Activated naive CD8-positive, alpha-beta T cell treated with anti-CD3 and anti-CD28 coated beads, Interleukin-2, amount 50 U/mL, for 24 hours (primary cell): ENCODE results near the gene STX4.

Experiments
- ATAC-seq: fragments of 150-1000 bp; cut with Tn5 transposase; one replicate; pipeline ENCODE4 v1.10.0; 2021
- DNase-seq: peaks from one replicate; pipeline ENCODE4 v3.0.0; 2021
- H3K27ac Mint-ChIP-seq: one replicate; pipeline ENCODE4 v1.8.0; 2021; ENCODE audit warnings: mild to moderate bottlenecking, mixed read lengths
- H3K27me3 Mint-ChIP-seq: one replicate; pipeline ENCODE4 v1.8.0; 2021; ENCODE audit warnings: mixed read lengths
- H3K36me3 Mint-ChIP-seq: one replicate; pipeline ENCODE4 v1.8.0; 2021; ENCODE audit warnings: low read depth, mixed read lengths
- H3K4me1 Mint-ChIP-seq: one replicate; pipeline ENCODE4 v1.8.0; 2021; ENCODE audit warnings: mixed read lengths
- H3K4me3 Mint-ChIP-seq: one replicate; pipeline ENCODE4 v1.8.0; 2021; ENCODE audit warnings: mild to moderate bottlenecking, moderate library complexity, mixed read lengths
- H3K9me3 Mint-ChIP-seq: one replicate; pipeline ENCODE4 v1.8.0; 2021; ENCODE audit warnings: mixed read lengths

The STX4 gene

DNA sequence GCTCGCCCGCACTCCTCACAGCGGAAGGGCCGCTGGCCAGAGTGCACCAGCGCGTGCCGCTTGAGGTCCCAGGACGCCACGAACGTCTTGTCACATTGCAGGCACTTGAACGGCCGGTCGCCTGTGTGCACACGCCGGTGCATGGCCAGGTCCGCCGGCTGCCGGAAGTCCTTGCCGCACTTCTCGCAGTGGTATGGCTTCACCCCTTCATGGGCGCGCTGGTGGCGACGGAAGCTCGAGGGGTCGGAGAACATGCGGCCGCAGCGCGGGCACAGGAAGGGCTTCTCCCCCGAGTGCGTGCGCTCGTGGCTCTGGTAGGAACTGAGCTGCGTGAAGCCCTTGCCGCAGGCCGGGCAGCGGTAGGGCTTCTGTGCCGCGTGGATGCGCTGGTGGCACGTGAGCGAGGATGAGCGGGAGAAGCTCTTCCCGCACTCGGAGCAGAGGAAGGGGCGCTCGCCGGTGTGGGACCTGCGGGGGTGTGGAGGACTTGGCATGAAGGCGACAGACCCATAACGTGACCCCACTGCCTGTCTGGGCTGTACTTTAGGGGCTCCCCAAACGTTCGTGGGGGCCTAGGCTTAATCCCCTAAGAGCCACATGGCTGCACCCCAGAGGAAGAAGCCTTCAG, 28.6 kb downstream of the STX4 start:
- no peak overlapping the region for H3K4me3 Mint-ChIP-seq
- no peaks in the 10 kb centered on the region for H3K27me3 Mint-ChIP-seq
- H3K9me3 Mint-ChIP-seq: no peaks in the 10 kb centered on the region
- DNase-seq: no peak
- H3K27ac Mint-ChIP-seq: no peak overlapping the region
- peaks cover 32% of the 10 kb centered on the region for H3K4me1 Mint-ChIP-seq
- H3K36me3 Mint-ChIP-seq: peaks cover 24% of the 10 kb centered on the region
- ATAC-seq: no peak

DNA sequence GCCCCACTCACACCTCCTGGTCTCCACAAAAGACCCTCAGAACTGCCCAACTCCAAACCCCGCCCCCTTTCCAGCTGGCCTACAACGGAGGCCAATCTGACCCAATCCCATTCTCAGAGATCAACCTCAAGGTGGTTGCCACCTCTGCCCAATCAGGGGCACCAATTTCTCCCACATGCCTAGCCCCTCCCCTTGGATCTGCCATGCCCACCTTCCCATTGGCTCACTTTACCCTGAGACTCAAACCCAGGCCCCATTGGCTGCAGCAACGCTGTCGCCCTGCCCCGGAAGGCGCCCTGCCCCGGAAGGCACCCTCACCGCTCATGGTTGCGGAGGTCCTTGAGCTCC, 30.1 kb downstream of the STX4 start:
- Mint-ChIP-seq H3K4me1 (peaks cover 32% of the 10 kb centered on the region), H3K9me3 (no peaks in the 10 kb centered on the region), H3K27ac (no peak overlapping the region), H3K27me3 (no peaks in the 10 kb centered on the region), H3K36me3 (peaks cover 22% of the 10 kb centered on the region), H3K4me3 (no peak overlapping the region)
- no peak for ATAC-seq
- no peak for DNase-seq

DNA sequence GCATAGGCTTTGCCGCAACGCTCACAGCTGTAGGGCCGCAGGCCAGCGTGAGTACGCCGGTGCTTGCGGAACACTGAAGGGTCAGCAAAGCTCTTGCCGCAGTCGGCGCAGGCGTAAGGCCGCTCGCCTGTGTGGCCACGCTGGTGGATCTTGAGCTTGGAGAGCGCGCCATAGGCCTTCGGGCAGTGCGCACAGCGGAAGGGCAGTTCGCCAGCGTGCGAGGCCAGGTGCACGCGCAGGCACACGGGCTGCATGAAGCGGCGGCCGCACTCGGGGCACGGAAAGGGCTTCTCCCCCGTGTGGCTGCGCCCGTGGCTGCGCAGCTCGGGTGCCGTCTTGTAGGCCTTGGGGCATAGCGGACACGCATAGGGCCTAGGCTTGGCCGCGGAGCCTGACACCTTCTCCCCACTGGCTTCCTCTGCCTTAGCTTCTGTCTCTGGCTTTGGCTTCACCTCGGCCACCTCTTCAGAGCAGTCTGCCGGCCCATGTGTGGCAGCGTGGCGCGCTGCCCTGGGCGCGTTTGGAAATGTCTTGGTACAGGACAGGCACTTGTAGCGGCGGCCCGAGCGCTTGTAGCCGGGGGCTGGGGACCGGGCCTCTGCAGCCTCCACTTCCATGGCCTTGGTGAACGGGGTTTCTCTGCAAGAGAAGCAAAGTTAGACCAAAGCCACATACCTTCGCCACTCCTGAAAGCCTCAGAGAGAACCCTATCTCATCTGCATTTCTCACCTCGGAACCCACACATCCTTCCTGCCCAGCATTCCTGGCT, 30.7 kb downstream of the STX4 start:
- peaks cover 32% of the 10 kb centered on the region for H3K4me1 Mint-ChIP-seq
- DNase-seq: no peak
- peak overlapping the region; percentile 29 for H3K4me3 Mint-ChIP-seq
- H3K27ac Mint-ChIP-seq: no peak overlapping the region
- no peaks in the 10 kb centered on the region for H3K27me3 Mint-ChIP-seq
- H3K36me3 Mint-ChIP-seq: peaks cover 21% of the 10 kb centered on the region
- ATAC-seq: peak; percentile 12
- no peaks in the 10 kb centered on the region for H3K9me3 Mint-ChIP-seq

DNA sequence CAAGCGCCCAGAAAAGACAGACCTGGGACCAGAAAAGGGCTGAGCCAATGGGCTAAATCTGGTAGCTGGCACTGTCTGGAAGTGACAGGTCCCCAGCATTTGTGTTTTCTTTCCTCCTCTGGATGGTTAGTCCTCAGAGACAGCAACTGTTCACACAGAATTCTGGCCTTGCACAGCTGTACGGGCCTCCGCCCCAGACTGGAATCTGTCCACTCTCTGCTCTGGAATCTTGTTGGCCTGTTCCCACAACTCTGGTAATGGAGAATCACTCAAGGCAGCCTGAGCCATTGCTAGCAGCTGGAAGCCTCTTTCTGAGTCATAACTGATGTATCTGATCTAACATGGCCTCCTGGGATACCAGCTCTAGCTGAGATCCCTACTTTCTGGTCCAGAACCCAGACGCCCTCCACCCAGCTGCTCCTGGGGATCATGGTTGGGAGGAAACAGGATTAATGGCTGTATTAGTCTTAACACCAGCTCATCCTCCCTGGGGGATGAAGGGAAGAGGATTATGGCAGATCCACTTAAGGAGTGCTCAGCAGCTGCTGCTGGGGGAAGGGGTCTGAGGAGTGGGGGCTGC, 31.6 kb downstream of the STX4 start:
- no peaks in the 10 kb centered on the region for H3K27me3 Mint-ChIP-seq
- no peak overlapping the region for H3K27ac Mint-ChIP-seq
- DNase-seq: no peak
- H3K36me3 Mint-ChIP-seq: peaks cover 21% of the 10 kb centered on the region
- H3K4me1 Mint-ChIP-seq: peaks cover 35% of the 10 kb centered on the region
- no peak for ATAC-seq
- H3K9me3 Mint-ChIP-seq: no peaks in the 10 kb centered on the region
- peak overlapping the region; percentile 29 for H3K4me3 Mint-ChIP-seq

DNA sequence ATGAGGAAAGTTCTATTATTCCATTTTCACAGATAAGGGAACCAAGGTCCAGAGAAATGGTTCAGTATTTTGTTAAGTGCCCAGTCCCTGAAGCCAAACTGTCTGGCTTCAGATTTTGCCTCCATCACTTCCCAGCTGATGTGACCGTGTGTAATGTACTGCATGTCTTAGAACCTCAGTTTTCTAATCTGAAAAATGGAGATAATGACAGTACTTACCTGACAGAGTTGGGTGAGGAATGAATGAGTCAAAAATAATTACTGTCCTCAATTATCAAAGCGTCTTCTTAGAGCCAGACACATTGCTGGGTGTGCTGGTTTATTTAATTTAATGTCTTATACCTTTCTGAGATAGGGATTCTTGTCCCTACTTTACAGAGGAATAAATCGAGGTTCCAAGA, 34.0 kb downstream of the STX4 start:
- no peaks in the 10 kb centered on the region for H3K9me3 Mint-ChIP-seq
- peaks cover 44% of the 10 kb centered on the region for H3K4me1 Mint-ChIP-seq
- no peak for DNase-seq
- no peak overlapping the region for H3K4me3 Mint-ChIP-seq
- no peak overlapping the region for H3K27ac Mint-ChIP-seq
- ATAC-seq: no peak
- H3K36me3 Mint-ChIP-seq: peaks cover 17% of the 10 kb centered on the region
- H3K27me3 Mint-ChIP-seq: no peaks in the 10 kb centered on the region

DNA sequence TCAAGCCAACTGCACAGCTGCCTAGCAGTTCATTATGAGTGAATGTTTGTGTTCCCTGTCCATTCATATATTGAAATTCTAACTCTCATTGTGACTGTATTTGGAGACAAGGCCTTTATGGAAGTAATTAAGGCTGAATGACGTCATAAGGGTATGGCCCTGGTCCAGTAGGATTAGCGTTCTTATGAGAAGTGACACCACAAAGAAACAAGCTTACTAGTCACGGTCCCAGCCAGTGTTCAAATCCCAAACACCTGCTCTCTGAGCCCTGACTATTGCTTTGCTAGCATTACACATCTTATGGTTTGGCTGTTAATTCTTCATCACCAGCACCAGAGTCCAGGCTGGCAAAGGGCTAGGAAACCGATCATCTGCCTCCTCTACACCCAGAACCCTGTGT, 38.5 kb downstream of the STX4 start:
- Mint-ChIP-seq H3K36me3 (peaks cover 9% of the 10 kb centered on the region), H3K9me3 (no peaks in the 10 kb centered on the region), H3K4me1 (peaks cover 35% of the 10 kb centered on the region), H3K27me3 (no peaks in the 10 kb centered on the region), H3K4me3 (peak overlapping the region; percentile 92), H3K27ac (peak overlapping the region; percentile 85)
- ATAC-seq (no peak), DNase-seq (no peak)

DNA sequence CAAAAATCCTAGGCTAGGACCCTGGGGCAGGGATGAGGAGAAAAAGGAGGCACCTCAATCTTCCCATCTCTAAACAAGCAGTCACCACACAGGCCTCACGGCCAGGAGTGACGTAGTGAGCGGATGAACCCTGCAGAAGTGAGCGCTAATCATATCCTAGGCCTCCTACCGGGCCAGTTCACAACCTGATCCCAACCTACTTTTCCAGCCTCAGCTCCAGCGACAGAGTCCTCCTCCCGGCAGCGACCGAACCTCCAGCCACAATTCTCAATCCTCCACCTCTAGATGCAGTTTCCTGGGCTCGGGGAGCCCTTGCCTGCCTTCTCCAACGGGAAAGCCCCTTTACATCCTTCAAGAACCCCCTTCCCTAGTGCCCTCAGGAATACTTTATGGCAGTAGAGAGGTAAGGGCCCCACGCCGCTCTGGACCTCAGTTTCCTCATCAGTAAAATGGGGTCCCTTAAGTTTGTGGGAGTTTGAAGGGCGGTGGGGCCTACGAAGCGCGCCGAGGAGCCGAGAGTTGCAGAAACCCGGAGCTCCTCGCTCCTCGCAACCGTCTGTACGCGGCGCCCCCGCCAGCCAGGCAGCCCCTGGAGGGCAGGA, 39.3 kb downstream of the STX4 start:
- Mint-ChIP-seq H3K4me1 (peaks cover 35% of the 10 kb centered on the region), H3K27me3 (no peaks in the 10 kb centered on the region), H3K27ac (peak overlapping the region; percentile 85), H3K4me3 (peak overlapping the region; percentile 92), H3K36me3 (peaks cover 12% of the 10 kb centered on the region), H3K9me3 (no peaks in the 10 kb centered on the region)
- DNase-seq (peak; percentile 32), ATAC-seq (no peak)

DNA sequence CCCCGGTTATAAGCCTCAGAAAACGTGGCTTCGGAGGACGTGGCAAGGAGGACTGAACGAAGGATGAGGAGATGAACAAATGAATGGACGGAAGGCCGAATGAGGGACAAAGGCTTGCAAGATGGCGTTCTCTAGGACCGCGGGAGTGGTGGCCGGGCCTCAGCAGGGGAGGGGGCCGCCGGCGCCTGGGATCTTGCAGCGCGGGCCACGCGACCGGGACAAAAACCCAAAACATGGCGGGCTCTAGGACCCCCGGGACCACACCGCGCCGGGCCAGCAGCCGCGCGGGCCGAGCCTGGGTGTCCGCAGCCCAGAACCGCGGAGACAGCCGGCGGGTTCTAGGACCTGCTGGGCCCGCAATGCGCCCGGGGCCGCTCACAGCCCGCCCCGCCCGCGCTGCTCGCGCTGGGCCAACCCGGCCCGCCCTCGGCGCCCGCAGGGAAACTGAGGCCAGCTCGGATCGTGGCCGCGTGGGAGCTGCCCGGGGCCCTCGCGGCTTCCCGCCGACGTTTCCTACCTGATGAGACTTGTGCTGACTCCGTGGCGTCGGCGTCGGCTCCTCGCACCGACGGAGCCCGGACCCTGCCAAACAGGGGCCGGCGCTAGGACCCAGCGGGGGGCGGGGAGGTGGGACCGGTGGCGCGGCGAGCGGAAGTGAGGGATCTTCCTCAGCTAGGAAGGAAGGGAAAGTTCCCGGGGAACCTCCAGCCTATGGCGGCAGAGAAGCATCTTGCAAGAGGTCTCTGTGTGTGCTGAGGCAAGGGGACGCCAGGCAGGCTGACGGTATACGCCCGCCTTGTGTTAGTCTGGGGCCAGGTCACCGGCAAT, 40.0 kb downstream of the STX4 start:
- ATAC-seq (peak; percentile 58), DNase-seq (peak; percentile 93)
- peaks cover 41% of the 10 kb centered on the region for H3K4me1 Mint-ChIP-seq
- H3K36me3 Mint-ChIP-seq: peaks cover 19% of the 10 kb centered on the region
- no peaks in the 10 kb centered on the region for H3K27me3 Mint-ChIP-seq
- H3K4me3 Mint-ChIP-seq: peak overlapping the region; percentile 100
- H3K27ac Mint-ChIP-seq: peak overlapping the region; percentile 99
- no peaks in the 10 kb centered on the region for H3K9me3 Mint-ChIP-seq

DNA sequence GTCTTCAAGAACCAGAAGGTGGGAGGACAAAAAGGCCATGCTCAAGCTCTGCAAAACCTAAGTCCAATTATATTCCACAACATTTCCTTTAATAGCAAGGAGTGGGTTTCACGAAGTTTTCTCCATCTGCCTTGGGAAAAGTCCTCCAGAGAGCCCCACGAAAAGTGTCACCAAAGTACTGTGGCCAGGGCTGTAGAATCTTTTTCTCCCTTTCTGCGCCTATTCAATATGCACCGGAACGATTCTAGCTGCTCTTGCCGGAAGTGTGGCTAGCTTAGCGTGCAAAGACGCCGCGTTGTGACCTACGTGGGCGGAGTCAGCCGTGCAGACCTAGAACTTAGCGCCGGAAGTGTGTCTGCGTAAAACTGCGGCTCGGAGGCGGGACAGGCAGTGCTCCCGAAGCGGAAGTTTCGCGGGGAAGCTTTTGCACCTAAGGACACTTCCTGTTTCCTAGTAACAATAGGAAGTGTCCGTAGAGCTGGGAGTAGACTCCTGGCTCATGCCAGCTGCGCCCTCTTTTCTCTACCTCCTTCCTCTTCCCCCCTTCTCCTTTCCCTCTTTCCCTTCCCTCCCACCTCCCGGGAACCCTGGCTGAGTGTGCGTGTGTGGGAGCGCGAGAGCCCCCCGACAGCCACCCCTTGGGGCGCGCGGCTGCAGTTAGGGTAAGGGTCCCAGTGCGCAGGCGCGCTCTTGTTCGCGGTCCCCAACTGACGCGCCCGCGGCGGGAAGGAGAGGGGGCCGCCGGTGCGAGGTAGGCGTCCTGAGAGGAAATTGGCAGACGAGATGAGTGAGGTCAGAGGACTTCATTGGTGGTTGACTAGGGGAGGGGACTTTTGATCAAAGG, 40.8 kb downstream of the STX4 start, which contains the start of the genes ZNF646 and ZNF668:
TSS of gene ZNF646 (plus strand) at position 453 of the 844 bp plus-strand sequence. CDS start 1,903 bp downstream, outside the sequence.
TSS of gene ZNF668 (minus strand) at position 271 of the 844 bp plus-strand sequence. CDS start 9,781 bp downstream, outside the sequence.
- peaks cover 41% of the 10 kb centered on the region for H3K4me1 Mint-ChIP-seq
- no peaks in the 10 kb centered on the region for H3K9me3 Mint-ChIP-seq
- H3K4me3 Mint-ChIP-seq: peak within 1 kb of the TSS; percentile 100
- DNase-seq (peak; percentile 96), ATAC-seq (peak; percentile 84)
- H3K27ac Mint-ChIP-seq: peak within 1 kb of the TSS; percentile 99
- H3K27me3 Mint-ChIP-seq: no peaks in the 10 kb centered on the region
- peaks cover 28% of the 10 kb centered on the region for H3K36me3 Mint-ChIP-seq

DNA sequence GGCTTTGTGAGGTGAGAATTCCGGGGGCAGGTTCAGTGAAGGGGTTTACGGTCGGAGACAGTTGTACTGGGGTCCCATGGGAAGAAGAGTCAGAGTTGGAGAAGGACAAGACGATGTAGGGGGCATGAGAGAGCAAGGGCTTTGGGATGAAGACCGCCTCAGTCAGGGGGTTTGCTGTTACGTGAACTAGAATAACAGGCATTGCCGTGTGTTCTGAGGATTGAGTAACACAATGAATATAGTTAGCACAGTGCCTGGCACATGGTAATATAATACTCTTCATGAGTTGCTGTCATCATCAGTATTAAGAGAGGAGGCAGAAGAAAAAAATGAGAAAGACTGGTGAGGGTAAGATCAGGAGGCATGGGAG, 41.4 kb downstream of the STX4 start:
- Mint-ChIP-seq H3K9me3 (no peaks in the 10 kb centered on the region), H3K4me1 (peaks cover 42% of the 10 kb centered on the region), H3K27me3 (no peaks in the 10 kb centered on the region), H3K4me3 (peak overlapping the region; percentile 100), H3K36me3 (peaks cover 32% of the 10 kb centered on the region), H3K27ac (peak overlapping the region; percentile 99)
- DNase-seq: no peak
- ATAC-seq: no peak

DNA sequence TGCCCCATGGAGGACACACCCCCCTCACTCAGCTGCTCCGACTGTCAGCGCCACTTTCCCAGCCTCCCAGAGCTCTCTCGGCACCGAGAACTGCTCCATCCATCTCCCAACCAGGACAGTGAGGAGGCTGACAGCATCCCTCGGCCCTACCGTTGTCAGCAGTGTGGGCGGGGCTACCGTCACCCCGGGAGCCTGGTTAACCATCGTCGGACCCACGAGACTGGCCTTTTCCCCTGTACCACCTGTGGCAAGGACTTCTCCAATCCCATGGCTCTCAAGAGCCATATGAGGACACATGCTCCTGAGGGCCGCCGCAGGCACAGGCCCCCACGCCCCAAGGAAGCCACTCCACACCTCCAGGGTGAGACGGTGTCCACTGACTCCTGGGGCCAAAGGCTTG, 43.0 kb downstream of the STX4 start:
- no peaks in the 10 kb centered on the region for H3K9me3 Mint-ChIP-seq
- H3K27me3 Mint-ChIP-seq: no peaks in the 10 kb centered on the region
- H3K27ac Mint-ChIP-seq: no peak overlapping the region
- H3K4me3 Mint-ChIP-seq: no peak overlapping the region
- peaks cover 42% of the 10 kb centered on the region for H3K4me1 Mint-ChIP-seq
- H3K36me3 Mint-ChIP-seq: peaks cover 36% of the 10 kb centered on the region
- no peak for ATAC-seq
- no peak for DNase-seq

DNA sequence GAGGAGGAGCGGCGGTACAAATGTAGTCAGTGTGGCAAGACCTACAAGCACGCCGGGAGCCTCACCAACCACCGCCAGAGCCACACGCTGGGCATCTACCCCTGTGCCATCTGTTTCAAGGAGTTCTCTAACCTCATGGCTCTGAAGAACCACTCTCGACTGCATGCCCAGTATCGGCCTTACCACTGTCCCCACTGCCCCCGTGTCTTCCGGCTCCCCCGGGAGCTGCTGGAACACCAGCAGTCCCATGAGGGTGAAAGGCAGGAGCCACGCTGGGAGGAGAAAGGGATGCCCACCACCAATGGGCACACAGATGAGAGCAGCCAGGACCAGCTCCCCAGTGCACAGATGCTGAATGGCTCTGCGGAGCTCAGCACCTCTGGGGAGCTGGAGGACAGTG, 43.7 kb downstream of the STX4 start:
- DNase-seq (no peak), ATAC-seq (no peak)
- H3K27me3 Mint-ChIP-seq: no peaks in the 10 kb centered on the region
- no peaks in the 10 kb centered on the region for H3K9me3 Mint-ChIP-seq
- peaks cover 36% of the 10 kb centered on the region for H3K4me1 Mint-ChIP-seq
- H3K27ac Mint-ChIP-seq: no peak overlapping the region
- no peak overlapping the region for H3K4me3 Mint-ChIP-seq
- peaks cover 36% of the 10 kb centered on the region for H3K36me3 Mint-ChIP-seq

DNA sequence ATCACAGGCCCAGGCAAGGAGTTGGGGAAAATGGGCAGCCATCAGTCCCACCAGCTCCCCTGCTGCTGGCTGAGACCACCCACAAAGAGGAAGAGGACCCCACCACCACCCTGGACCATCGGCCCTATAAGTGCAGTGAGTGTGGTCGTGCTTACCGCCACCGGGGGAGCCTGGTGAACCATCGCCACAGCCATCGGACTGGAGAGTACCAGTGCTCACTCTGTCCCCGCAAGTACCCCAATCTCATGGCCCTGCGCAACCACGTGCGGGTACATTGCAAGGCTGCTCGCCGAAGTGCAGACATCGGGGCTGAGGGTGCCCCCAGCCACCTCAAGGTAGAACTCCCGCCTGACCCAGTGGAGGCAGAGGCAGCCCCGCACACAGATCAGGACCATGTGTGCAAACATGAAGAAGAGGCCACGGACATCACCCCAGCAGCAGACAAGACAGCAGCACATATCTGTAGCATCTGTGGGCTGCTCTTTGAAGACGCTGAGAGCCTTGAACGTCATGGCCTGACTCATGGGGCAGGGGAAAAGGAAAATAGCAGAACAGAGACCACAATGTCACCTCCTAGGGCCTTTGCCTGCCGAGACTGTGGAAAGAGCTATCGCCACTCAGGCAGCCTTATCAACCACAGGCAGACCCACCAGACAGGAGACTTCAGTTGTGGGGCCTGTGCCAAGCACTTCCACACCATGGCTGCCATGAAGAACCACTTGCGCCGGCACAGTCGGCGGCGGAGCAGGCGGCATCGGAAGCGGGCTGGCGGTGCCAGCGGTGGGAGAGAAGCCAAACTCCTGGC, 44.4 kb downstream of the STX4 start:
- Mint-ChIP-seq H3K4me3 (no peak overlapping the region), H3K27me3 (no peaks in the 10 kb centered on the region), H3K36me3 (peaks cover 38% of the 10 kb centered on the region), H3K27ac (no peak overlapping the region), H3K9me3 (no peaks in the 10 kb centered on the region), H3K4me1 (peaks cover 30% of the 10 kb centered on the region)
- no peak for DNase-seq
- no peak for ATAC-seq
